Right renal cortex interstitium (tissue), 3 donors: ENCODE results near the gene WDR7. TPM values are rescaled to one million over a fixed set of nuclear protein-coding genes. Genes with fewer than 3 reads are reported as not detected.

Source experiments
- DNase-seq, 3 donors: peaks; one replicate each; pipeline ENCODE4 v3.0.0-alpha.2; 2013; ENCODE audit warnings: low read depth in 3 of 3, low spot score in 2 of 3
- polyA plus RNA-seq, 3 donors: library from polyadenylated mRNA; unstranded; fragments of 120-200 nt; gene quantifications; one replicate each; pipeline ENCODE4 v1.2.1, GENCODE V29; 2013; ENCODE audit not compliant: insufficient read length in 3 of 3

WDR7 gene
- polyA plus RNA-seq, 3 donors: 12.2 to 14.2 (median 12.5) TPM

GRCh38 chr18:57062178-57062577 is 411.0 kb downstream of the WDR7 start:
- no peak for DNase-seq

DNA sequence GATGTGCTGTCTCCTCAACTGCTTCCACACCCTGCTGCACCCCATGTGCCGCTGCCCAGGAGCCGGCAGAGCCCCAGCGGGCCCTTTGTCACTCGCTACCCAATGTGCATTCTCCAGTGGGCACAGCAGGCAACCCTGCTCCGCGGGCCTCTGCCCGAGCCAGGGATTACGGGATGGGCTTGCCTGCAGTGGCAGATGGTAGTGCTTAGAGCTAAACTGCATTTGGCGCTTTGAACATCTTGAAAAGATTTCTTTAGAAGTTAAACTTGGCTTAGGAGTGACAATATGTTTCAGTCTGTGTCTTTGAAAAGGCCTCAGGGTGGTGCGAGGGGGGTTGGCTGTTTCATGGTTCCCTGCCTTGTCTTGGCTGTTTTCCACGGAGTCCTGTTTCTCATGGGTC is 411.7 kb downstream of the WDR7 start:
- DNase-seq: no peak

DNA sequence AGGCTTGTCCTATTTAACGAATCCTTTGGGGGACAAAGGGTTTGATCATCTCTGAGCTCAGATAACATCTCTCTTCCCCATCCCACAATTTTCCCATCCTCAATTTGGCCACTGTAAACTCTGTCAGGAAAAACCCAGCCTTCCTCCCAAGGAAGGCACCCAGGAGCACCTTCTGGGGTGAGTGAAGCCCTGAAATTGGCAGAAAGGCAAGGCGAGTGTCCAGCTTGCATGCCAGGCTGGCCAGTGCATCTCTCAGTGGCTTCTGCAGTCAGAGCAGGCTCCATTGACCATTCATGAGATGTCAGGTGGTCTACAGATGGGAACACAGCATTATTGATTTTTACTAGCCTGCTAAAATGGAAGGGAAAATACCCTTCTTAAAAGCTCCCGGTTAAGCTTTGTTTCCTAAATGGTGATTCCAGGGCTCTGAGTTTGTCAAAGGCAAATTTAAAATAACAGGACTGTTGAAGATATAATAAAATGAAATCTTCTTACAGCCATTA is 412.5 kb downstream of the WDR7 start:
- no peak for DNase-seq

- no peak for DNase-seq
Observed at GRCh38 chr18:57073501-57074187, 422.5 kb downstream of the WDR7 start.

GRCh38 chr18:57075716-57076400 is 424.7 kb downstream of the WDR7 start:
- no peak for DNase-seq

DNA sequence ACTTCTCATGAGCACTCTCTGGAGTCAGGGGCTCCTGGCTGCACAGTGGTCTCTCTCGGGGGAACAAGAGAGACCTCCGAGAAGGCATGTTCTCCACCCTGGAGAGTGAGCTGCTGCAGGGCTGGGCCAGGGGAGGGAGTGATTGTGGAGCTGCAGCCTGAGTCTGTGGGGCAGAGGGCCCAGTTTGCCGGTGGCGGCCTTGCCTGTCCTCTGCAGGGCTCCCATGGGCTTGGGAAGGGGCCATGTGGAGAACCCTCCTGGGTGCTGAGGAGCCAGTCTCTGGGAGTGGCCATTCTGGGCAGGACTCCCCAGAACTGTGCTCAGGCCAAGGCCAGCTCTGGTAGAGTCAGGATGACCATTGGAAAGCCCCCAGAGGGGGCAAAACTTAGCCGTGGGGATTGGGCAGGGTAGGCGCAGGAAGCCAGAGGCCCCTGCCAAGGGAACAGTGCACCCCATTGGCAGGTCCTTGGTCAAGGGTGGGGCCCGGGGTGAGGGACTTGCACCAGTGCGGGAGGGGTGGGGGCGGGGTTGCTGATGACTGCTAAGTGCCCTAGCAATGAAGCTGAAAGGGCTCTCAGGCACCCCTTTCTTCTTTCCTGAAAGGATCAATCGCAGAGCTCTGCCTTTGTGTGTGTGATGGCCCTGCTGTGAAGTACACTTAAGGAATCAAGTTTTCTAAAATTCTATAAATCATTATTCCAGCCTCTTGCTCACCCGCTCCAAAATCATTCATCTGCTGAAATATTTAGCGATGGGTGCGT is 426.0 kb downstream of the WDR7 start:
- DNase-seq: no peak

- no peak for DNase-seq
Observed at GRCh38 chr18:57077786-57078552, 426.8 kb downstream of the WDR7 start.

- no peak for DNase-seq
Observed at GRCh38 chr18:57078614-57079013, 427.5 kb downstream of the WDR7 start.

DNA sequence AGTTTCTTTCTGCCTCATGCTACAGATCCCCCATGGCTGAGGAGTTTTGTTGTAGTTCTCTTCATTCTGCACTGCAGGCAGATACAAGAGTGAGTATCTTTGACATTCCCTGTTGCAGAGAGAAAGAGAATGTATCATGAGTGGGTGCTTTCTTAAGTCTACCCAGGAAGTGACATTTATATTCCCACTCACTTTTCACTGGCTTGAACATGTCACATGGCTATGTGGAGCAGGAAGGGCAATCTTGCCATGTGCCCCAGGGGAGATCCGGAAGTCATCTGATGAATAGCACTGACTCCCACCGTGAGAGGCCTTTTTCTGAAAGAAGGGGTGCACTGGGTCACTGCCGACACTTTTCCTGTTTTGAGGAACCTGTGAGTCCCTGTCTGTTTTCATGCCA is 429.3 kb downstream of the WDR7 start:
- DNase-seq: no peak

DNA sequence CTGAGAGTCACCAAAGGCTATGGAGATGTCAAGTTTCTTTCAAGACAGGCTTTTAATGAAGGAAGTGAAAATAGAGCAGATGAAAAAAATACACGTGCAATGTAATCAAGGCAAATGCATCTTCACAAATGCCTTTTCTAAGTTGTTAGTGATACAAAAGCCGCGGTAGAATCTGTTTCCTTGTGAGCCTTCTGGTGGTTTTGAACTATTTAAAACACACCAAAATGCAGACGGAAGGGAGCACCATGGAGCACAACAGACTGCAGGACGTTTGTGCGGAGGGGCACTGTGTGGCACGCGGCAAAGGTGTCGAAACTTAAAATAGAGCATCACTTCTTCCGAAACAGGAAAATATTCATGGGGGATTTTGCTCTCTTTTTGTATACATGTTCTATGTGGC is 430.7 kb downstream of the WDR7 start:
- DNase-seq: no peak

DNA sequence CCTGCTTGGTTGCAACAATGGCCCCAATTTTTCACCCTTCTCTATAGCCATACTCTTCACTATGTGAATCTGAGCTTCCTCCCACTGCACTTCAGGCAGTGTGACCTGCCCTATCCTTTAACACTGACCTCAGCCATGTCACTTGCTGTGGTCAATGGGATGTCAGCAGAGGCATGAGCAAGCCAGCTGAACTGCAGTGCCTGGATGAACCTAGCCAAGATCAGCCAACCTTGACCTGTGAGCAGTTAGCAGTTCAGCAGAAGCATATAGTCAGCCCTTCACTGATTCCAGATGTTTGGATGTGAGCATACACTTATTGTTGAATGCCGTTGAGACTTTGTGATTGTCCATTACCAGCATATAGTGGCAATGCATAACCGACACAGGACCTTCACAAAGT is 432.3 kb downstream of the WDR7 start:
- DNase-seq: no peak

DNA sequence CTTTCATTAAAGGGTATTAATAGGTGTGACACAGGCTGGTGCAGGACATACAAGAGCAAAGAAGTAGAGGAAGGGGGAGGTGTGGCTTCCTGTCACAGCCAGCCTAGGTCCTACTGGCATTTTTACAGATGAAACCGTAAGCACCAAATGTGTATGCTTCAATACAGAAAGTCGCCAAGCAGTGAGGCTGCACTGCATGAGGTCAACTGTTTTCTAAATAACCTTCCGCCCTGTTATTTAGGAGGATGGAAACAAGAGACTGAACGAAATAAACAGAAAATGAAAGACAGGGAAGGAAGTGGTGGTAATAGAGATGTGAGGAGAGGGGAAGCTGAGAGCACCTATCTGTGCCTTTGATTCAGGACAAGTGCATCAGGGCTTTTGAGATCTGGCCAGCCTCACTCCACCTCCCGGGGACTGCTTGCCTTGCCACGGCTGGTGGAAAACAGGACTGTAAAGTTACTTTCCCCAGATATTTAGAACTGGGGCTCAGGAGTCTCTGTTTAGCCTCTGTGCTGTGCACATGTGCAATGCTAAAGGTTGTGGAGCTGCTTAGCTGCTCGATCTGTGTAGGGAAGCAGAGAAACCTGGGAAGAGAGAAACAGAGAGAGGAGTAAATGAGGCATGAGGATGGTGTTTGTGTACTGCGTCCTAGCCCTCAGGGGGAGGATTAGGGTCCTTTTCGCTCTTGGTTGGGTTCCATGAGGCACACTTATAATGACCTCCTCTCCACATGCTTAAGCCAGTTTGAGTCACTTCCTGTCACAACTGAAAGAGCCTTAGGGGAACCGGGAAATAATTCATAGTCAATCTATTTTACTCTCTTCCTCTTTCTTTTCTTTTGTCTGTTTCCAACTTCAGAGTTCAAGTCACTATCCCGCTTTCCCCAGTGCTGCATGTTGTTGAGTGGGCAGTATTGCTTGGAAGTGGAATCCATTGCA is 433.4 kb downstream of the WDR7 start:
- DNase-seq: no peak

- no peak for DNase-seq
Observed at GRCh38 chr18:57085371-57085770, 434.2 kb downstream of the WDR7 start.

- DNase-seq: no peak
Observed at GRCh38 chr18:57086163-57086562, 435.0 kb downstream of the WDR7 start.

Other genes starting within 250 kb of the WDR7 start
- gene TXNL1, start 12.8 kb upstream of the WDR7 start, polyA plus RNA-seq: 100 to 1,000 TPM; 112 to 117 (median 114) TPM